ENCODE data around the gene ANAPC5.
"Not testable (repeated sequence)": the region's sequence is repeated elsewhere in the genome, so short reads cannot be mapped to it uniquely, and the experiment has no call there.

The ANAPC5 gene, protein sequence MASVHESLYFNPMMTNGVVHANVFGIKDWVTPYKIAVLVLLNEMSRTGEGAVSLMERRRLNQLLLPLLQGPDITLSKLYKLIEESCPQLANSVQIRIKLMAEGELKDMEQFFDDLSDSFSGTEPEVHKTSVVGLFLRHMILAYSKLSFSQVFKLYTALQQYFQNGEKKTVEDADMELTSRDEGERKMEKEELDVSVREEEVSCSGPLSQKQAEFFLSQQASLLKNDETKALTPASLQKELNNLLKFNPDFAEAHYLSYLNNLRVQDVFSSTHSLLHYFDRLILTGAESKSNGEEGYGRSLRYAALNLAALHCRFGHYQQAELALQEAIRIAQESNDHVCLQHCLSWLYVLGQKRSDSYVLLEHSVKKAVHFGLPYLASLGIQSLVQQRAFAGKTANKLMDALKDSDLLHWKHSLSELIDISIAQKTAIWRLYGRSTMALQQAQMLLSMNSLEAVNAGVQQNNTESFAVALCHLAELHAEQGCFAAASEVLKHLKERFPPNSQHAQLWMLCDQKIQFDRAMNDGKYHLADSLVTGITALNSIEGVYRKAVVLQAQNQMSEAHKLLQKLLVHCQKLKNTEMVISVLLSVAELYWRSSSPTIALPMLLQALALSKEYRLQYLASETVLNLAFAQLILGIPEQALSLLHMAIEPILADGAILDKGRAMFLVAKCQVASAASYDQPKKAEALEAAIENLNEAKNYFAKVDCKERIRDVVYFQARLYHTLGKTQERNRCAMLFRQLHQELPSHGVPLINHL

GRCh38 chr12:121351820-121352681 lies at the start of gene ANAPC5:
ANAPC5 (minus strand) TSS chr12:121352411; CDS start chr12:121352340, 71 bp downstream.
- H3K4me1 Mint-ChIP-seq (ENCODE audit: low read depth), result peaks cover 39% of the 10 kb centered on the region
- H3K36me3 Mint-ChIP-seq, result no peaks in the 10 kb centered on the region
- H3K4me3 Mint-ChIP-seq, result peak within 1 kb of the TSS; percentile 96
- no peaks in the 10 kb centered on the region for H3K9me3 Mint-ChIP-seq (ENCODE audit: low read depth)
- peak within 1 kb of the TSS; percentile 93 for H3K27ac Mint-ChIP-seq
- no peaks in the 10 kb centered on the region for H3K27me3 Mint-ChIP-seq

DNA sequence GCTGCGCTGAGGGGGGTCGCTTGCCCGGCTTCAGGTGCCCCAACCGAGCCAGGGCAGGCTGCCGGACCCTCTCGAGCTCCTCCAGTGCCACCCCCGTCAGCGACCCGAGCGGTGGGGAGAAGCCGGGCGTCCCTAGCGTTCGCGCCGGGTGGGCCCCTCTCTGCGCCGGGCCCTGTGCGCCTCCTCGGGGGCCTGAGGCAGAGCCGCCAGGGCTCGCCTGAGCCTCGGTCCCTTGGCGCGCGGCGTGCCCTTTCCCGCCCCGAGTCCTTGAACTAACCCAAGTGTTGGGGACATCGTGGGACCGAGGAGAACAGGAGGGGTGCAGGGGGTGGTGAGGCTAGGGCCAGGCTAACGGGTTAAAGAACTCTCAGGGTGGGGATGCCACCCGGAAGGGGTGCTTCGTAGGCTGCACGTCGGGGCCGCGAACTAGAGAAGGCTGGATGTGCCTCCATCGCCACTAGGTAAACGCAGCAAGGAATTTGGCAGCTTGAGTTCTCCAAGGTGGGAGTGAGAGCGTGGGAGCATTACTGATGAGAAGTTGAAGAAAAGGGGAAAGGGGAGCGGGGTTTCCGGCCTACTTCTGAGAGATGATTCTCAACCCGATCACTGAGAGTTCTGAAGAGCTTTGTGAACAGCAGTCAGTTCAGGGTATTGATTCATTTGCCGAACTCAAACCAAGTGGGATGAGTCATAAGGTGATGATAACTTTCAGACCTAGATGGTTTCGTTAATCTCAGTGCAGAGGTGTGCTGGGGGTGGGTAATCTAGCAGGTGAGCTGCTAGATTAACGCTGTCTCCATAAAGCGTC lies 48.3 kb upstream of the ANAPC5 start:
- Mint-ChIP-seq H3K27me3 (no peaks in the 10 kb centered on the region), H3K9me3 (ENCODE audit: low read depth) (no peaks in the 10 kb centered on the region), H3K27ac (peak overlapping the region; percentile 98), H3K4me1 (ENCODE audit: low read depth) (peaks cover 30% of the 10 kb centered on the region), H3K4me3 (peak overlapping the region; percentile 94), H3K36me3 (no peaks in the 10 kb centered on the region)

GRCh38 chr12:121399391-121400331 lies 47.5 kb upstream of the ANAPC5 start, which contains the start of gene RNF34:
RNF34 (plus strand) TSS chr12:121400118; CDS start chr12:121400213, 95 bp downstream.
- Mint-ChIP-seq H3K36me3 (no peaks in the 10 kb centered on the region), H3K4me1 (ENCODE audit: low read depth) (peaks cover 30% of the 10 kb centered on the region), H3K4me3 (peak within 1 kb of the TSS; percentile 94), H3K27me3 (no peaks in the 10 kb centered on the region), H3K9me3 (ENCODE audit: low read depth) (no peaks in the 10 kb centered on the region), H3K27ac (peak within 1 kb of the TSS; percentile 98)

- no peaks in the 10 kb centered on the region for H3K9me3 Mint-ChIP-seq (ENCODE audit: low read depth)
- peak overlapping the region; percentile 94 for H3K4me3 Mint-ChIP-seq
- no peaks in the 10 kb centered on the region for H3K36me3 Mint-ChIP-seq
Measured at GRCh38 chr12:121398355-121398754, 46.1 kb upstream of the ANAPC5 start.

DNA sequence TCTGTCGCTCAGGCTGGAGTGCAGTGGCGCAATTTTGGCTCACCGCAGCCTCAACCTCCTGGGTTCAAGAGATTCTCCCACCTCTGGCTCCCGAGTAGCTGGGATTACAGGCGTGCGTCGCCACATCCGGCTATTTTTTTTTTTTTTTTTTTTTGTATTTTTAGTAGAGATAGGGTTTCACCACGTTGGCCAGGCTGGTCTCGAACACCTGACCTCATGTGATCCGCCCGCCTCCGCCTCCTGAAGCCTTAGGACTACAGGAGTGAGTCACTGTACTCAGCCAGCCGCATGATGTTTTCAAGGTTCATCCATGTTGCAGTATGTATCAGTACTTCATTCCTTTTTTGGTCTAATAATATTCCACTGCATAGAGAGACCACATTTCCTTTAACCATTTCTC lies 45.3 kb upstream of the ANAPC5 start:
- H3K27ac Mint-ChIP-seq, result no peak overlapping the region
- peaks cover 20% of the 10 kb centered on the region for H3K4me1 Mint-ChIP-seq (ENCODE audit: low read depth)
- no peak overlapping the region for H3K4me3 Mint-ChIP-seq
- H3K9me3 Mint-ChIP-seq (ENCODE audit: low read depth), result no peaks in the 10 kb centered on the region
- no peaks in the 10 kb centered on the region for H3K36me3 Mint-ChIP-seq
- no peaks in the 10 kb centered on the region for H3K27me3 Mint-ChIP-seq

More at GRCh38 chr12:121398355-121398754, 46.1 kb upstream of the ANAPC5 start:
- Mint-ChIP-seq H3K27ac (no peak overlapping the region), H3K4me1 (ENCODE audit: low read depth) (peaks cover 25% of the 10 kb centered on the region), H3K27me3 (no peaks in the 10 kb centered on the region)

GRCh38 chr12:121392325-121392716 lies 40.1 kb upstream of the ANAPC5 start:
- Mint-ChIP-seq H3K9me3 (ENCODE audit: low read depth) (no peaks in the 10 kb centered on the region), H3K27ac (no peak overlapping the region), H3K36me3 (no peaks in the 10 kb centered on the region), H3K27me3 (no peaks in the 10 kb centered on the region), H3K4me3 (no peak overlapping the region), H3K4me1 (ENCODE audit: low read depth) (peaks cover 9% of the 10 kb centered on the region)

DNA sequence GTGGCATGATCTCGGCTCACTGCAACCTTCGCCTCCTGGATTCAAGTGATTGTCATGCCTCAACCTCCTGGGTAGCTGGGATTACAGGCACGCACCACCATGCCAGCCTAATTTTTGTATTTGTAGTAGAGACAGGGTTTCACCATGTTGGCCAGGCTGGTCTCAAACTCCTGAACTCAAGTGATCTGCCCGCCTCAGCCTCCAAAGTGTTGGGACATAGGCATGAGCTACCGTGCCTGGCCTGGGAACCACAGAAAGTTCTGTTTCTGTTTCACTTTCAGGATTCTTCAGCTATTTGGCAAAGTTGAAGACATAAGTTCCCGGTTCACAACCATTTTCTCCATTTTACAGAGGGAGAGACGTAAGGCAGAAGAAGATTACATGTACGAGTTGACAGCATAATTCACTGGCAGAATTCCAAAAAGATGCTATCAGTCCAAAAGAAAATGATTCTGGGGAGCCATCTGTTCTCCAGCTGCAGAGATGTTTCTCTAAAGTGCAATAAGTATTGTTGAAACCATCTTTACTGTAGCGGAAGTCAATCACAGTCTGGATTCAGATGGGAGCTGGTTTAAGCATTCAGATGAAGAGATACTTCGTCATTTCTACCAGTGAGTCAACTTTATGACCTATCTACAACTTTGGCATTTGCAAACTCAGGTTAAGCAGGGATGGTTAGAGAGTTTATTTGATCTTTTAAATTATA lies 39.6 kb upstream of the ANAPC5 start:
- no peaks in the 10 kb centered on the region for H3K27me3 Mint-ChIP-seq
- peak overlapping the region; percentile 41 for H3K4me3 Mint-ChIP-seq
- H3K9me3 Mint-ChIP-seq (ENCODE audit: low read depth), result no peaks in the 10 kb centered on the region
- no peaks in the 10 kb centered on the region for H3K36me3 Mint-ChIP-seq
- no peak overlapping the region for H3K27ac Mint-ChIP-seq
- peaks cover 9% of the 10 kb centered on the region for H3K4me1 Mint-ChIP-seq (ENCODE audit: low read depth)

- no peak overlapping the region for H3K27ac Mint-ChIP-seq
- H3K27me3 Mint-ChIP-seq, result no peaks in the 10 kb centered on the region
- no peaks in the 10 kb centered on the region for H3K36me3 Mint-ChIP-seq
- no peak overlapping the region for H3K4me3 Mint-ChIP-seq
- H3K9me3 Mint-ChIP-seq (ENCODE audit: low read depth), result no peaks in the 10 kb centered on the region
- H3K4me1 Mint-ChIP-seq (ENCODE audit: low read depth), result peaks cover 9% of the 10 kb centered on the region
Measured at GRCh38 chr12:121390856-121391255, 38.6 kb upstream of the ANAPC5 start.

DNA sequence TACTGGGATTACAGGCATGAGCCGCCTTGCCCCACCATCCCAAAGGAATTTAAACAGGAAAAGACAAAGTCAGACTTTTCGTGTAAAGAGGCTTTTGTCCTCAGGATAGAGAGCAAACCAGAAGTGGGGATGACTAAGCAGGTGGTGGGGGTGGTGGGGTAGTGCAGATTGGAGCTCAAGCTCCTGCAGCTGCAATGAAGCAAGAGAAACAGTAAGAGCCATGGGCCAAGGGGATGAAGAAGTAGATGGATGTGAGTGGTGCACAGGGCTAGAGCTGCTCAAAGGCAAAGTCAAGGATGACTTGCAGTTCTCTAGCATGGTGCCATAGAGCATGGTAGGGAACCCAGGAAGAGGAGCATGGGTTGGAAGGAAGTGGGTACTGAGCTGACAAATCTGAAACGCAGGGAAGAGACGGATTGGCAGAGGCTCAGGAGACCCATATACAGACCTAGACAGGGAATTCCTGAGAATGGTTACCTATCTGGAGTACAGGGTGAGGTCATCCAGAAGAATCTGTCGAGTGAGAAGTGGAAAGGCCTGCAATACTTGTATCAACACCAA lies 36.3 kb upstream of the ANAPC5 start:
- Mint-ChIP-seq H3K4me3 (no peak overlapping the region), H3K36me3 (no peaks in the 10 kb centered on the region), H3K9me3 (ENCODE audit: low read depth) (no peaks in the 10 kb centered on the region), H3K4me1 (ENCODE audit: low read depth) (peaks cover 9% of the 10 kb centered on the region), H3K27ac (no peak overlapping the region), H3K27me3 (no peaks in the 10 kb centered on the region)

- H3K4me3 Mint-ChIP-seq; H3K36me3 Mint-ChIP-seq; H3K27me3 Mint-ChIP-seq; H3K27ac Mint-ChIP-seq; H3K4me1 Mint-ChIP-seq (ENCODE audit: low read depth); H3K9me3 Mint-ChIP-seq (ENCODE audit: low read depth): not testable (repeated sequence)
Measured at GRCh38 chr12:121384891-121385290, 32.7 kb upstream of the ANAPC5 start.

GRCh38 chr12:121383601-121384021 lies 31.4 kb upstream of the ANAPC5 start:
- Mint-ChIP-seq H3K27ac (no peak overlapping the region), H3K4me3 (no peak overlapping the region), H3K4me1 (ENCODE audit: low read depth) (no peaks in the 10 kb centered on the region), H3K9me3 (ENCODE audit: low read depth) (no peaks in the 10 kb centered on the region), H3K36me3 (no peaks in the 10 kb centered on the region), H3K27me3 (peaks cover 3% of the 10 kb centered on the region)

DNA sequence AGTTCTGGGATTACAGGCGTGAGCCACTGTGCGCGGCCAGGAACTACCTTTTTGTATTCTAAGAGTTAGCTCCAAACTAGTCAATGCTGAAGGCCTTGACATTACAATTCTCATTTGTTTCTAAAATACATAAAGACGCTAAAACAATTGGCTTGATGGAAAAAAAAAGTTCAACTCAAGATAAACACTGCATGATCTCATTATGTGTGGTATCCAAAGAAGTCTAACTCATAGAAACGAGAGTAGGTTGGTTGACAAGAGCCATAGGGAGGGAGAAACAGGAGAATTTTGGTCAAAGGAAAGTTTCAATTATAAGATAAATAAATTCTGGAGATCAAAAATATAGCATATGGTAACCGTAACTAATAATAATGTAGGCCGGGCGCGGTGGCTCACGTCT lies 27.7 kb upstream of the ANAPC5 start:
- Mint-ChIP-seq H3K9me3 (ENCODE audit: low read depth) (no peaks in the 10 kb centered on the region), H3K27ac (no peak overlapping the region), H3K4me3 (no peak overlapping the region), H3K27me3 (peaks cover 6% of the 10 kb centered on the region), H3K36me3 (no peaks in the 10 kb centered on the region), H3K4me1 (ENCODE audit: low read depth) (no peaks in the 10 kb centered on the region)
